ENCODE data around the gene IFT80. TPM values are rescaled to one million over a fixed set of nuclear protein-coding genes. Genes with fewer than 3 reads are reported as not detected.

IFT80 gene
- total and polyA plus RNA-seq, 10 of the 15 experiments (the other 5 are each of a cell fraction or from before 2014, with no cell fraction given), result 6.5 to 21.5 (median 14.1) TPM

DNA sequence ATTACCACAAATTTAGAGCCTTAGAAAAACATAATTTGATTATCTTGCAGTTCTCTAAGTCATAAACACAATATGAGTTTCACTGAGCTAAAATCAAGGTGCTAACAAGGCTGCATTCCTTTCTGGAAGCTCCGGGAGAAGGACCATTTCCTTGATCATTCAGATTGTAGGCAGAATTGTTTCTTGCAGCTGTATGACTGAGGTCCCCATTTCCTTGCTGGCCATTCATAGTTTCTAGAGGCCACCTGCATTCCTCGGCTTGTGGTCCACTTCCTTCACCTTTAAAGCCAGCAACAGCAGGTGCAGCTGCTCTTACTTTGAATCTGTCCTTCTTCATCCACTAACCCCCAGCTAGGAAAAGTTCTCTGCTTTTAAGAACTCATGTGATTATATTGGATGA, 58.7 kb downstream of the IFT80 start:
- FAIRE-seq (no peak), DNase-seq (ENCODE audit: low read depth, low spot score) (no peak), ATAC-seq (no peak)
- no peaks in the 10 kb centered on the region for H3K79me2 ChIP-seq (ENCODE audit: control insufficient read depth, insufficient read depth, low read length)
- in situ Hi-C loops (cut with MboI) (loop anchor here (5.0 kb wide), 1 partner anchor 308 kb away; no protein-coding TSS in a partner anchor), intact Hi-C loops (cut with micrococcal nuclease; ENCODE audit: unreplicated experiment) (no loop called here)
- H3K27me3 ChIP-seq (replicated peaks in 1 of 2; ENCODE audit: control insufficient read depth in 2 of 2, insufficient read depth in 2 of 2, low read length in 1 of 2), result no peaks in the 10 kb centered on the region
- H3K36me3 ChIP-seq (ENCODE audit: control insufficient read depth in 2 of 2, insufficient read depth in 2 of 2, low read length in 1 of 2), result no peaks in the 10 kb centered on the region
- no peak overlapping the region for H2AFZ ChIP-seq (ENCODE audit: control insufficient read depth, low read depth, low read length)
- no peaks in the 10 kb centered on the region for H3K9me3 ChIP-seq (replicated peaks; ENCODE audit: control insufficient read depth, insufficient read depth, low read length)
- no peaks in the 10 kb centered on the region for H4K20me1 ChIP-seq (ENCODE audit: control insufficient read depth, insufficient read depth)
- no peak overlapping the region for H3K4me3 ChIP-seq
- ChIA-PET CTCF (interaction anchor here (1.2 to 2.8 kb wide), 4 partner anchors 10 to 456 kb away, joined by 3 to 11 read pairs (median 7); no protein-coding TSS in a partner anchor), POLR2A (no interaction called here), RAD21 (ENCODE audit: unreplicated experiment) (no interaction called here), SMC1A (ENCODE audit: uncharacterized antibody, unreplicated experiment) (interaction anchor here (1.2 to 1.9 kb wide), 2 partner anchors 9 to 177 kb away, joined by 3 to 8 read pairs; no protein-coding TSS in a partner anchor)
- H3K9ac ChIP-seq (ENCODE audit: control insufficient read depth, insufficient read depth, low read length), result no peak overlapping the region
- TF ChIP-seq POLR2AphosphoS2 (IDR thresholded peaks at IDR 0.05; ENCODE audit: low read depth, low read length) (no peak), SIX5 (IDR thresholded peaks at IDR 0.05; ENCODE audit: low read depth, low read length, severe bottlenecking) (no peak), ELK1 (IDR thresholded peaks at IDR 0.05; ENCODE audit: low read depth, low read length) (no peak), STAT1 (conservative IDR thresholded peaks at IDR 0.05) (no peak), ZNF622 (IDR thresholded peaks at IDR 0.05) (no peak), PML (IDR thresholded peaks at IDR 0.05; ENCODE audit: low read length) (no peak), BMI1 (IDR thresholded peaks at IDR 0.05; ENCODE audit: borderline replicate concordance) (no peak), IKZF2 (IDR thresholded peaks at IDR 0.05) (no peak), CREM (IDR thresholded peaks at IDR 0.05; ENCODE audit: low read depth) (no peak), NRF1 (conservative IDR thresholded peaks at IDR 0.05; ENCODE audit: low read depth, low read length) (no peak), GATAD2B (conservative IDR thresholded peaks at IDR 0.05; ENCODE audit: low read depth) (no peak), NFYB (IDR thresholded peaks at IDR 0.05; ENCODE audit: insufficient read depth, low read depth, low read length) (no peak), ZZZ3 (IDR thresholded peaks at IDR 0.05; ENCODE audit: control insufficient read depth, insufficient read length, low read depth) (no peak), BCL11A (IDR thresholded peaks at IDR 0.05; ENCODE audit: low read depth, low read length) (no peak), RAD51 (IDR thresholded peaks at IDR 0.05) (no peak), NFIC (IDR thresholded peaks at IDR 0.05; ENCODE audit: low read depth, low read length) (no peak), ZNF384 (IDR thresholded peaks at IDR 0.05; ENCODE audit: borderline replicate concordance, low read depth, low read length) (no peak), E2F8 (IDR thresholded peaks at IDR 0.05; ENCODE audit: low read depth, partially characterized antibody) (no peak), CHD1 (IDR thresholded peaks at IDR 0.05; ENCODE audit: low read depth, low read length) (no peak), EZH2 (IDR thresholded peaks at IDR 0.05; ENCODE audit: borderline replicate concordance, control insufficient read depth, low read depth, low read length) (no peak)
- no peak overlapping the region for H3K27ac ChIP-seq (ENCODE audit: control insufficient read depth, insufficient read depth)
- H3K4me2 ChIP-seq (ENCODE audit: control insufficient read depth, insufficient read depth), result no peak overlapping the region
- H3K4me1 ChIP-seq (ENCODE audit: control insufficient read depth, insufficient read depth, low read length), result no peaks in the 10 kb centered on the region
- WGBS (ENCODE audit: insufficient coverage, insufficient replicate concordance, low lambda C conversion rate, missing lambda C conversion rate), result 100% methylated on average over 2 of the region's 2 CpGs
- no TSS peak for BruUV-seq (replicated peaks)

Measured in GM12878 (cell line).